Mesodermal cell (in vitro differentiated cells): Measurements from ENCODE around the gene AJAP1.
"Not testable (repeated sequence)": the region's sequence is repeated elsewhere in the genome, so short reads cannot be mapped to it uniquely, and the experiment has no call there.

Experiments used
- H3K27ac ChIP-seq: 2 replicates; pipeline ENCODE4 v1.7.0; 2013; ENCODE audit warnings: mild to moderate bottlenecking, low read depth, low read length, moderate library complexity; ENCODE audit not compliant: severe bottlenecking
- H3K36me3 ChIP-seq: 2 replicates; pipeline ENCODE4 v1.7.1; 2013; ENCODE audit warnings: mild to moderate bottlenecking, low read length, moderate library complexity; ENCODE audit not compliant: control insufficient read depth, insufficient read depth
- H3K4me1 ChIP-seq: one replicate; pipeline ENCODE4 v1.7.1; 2013; ENCODE audit warnings: mild to moderate bottlenecking, low read length; ENCODE audit not compliant: insufficient read depth, control insufficient read depth, poor library complexity, severe bottlenecking
- H3K4me3 ChIP-seq: 2 replicates; pipeline ENCODE4 v1.7.0; 2013; ENCODE audit warnings: low read length, control low read depth, mild to moderate bottlenecking; ENCODE audit not compliant: insufficient read depth, poor library complexity, severe bottlenecking; ENCODE audit errors: extremely low read depth
- H3K9me3 ChIP-seq: 2 replicates; pipeline ENCODE4 v1.7.1; 2013; ENCODE audit warnings: mild to moderate bottlenecking, low read length, moderate library complexity; ENCODE audit not compliant: control insufficient read depth
- WGBS, 2 experiments: methylation state at CpG; one replicate each; pipeline ENCODE4 v1.1.5; 2013; ENCODE audit warnings: missing lambda C conversion rate in 2 of 2; ENCODE audit not compliant: insufficient coverage in 2 of 2; 5-methylcytosine and 5-hydroxymethylcytosine counted together

The AJAP1 gene

DNA sequence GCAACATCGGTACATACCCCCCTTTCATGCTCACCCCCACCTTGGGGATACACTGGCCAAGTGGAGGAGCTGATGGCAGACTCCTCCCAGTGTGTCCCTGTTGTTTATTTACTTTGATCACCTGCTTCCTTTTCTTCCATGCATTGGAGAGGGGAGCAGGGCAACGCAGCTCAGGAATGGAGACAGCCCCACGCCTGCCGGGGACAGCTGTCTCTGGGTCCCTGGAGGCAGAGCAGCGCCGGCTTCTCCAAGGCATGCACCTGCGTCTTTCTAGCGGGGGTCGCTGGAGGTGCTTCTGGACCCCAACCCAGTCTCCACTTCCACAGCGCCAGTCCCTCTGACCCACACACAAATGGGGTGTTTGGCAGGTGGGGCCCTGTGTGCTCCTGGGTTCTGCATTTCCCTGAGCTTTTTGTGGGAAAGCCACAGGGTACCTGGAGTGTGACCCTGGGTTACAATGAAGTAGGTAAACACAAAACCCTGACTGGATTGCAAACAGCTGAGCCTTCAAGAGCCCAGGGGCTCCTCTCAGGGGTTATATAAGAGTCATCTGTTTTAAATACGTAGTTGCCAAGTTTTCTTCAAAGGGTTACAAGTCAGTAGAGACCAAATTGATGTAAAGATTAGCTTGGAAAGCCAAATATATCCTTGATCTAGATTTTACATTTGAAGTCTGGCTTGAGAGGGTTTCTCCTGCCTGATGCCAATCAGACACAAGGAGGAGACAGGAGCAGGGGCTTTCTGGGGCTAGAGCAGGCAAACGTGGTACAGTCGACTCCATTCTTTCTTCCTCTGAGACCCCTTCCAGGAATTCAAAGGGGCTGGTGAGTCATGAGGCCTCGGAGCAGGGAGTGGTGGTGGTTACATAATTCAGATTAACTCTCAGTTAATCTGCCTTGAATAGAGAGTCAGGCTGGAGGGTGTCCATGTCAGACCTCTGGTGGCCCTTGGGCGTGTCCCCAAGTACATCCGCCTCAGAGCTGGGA is 4.5 kb downstream of the AJAP1 start:
- Histone ChIP-seq H3K36me3 (no peaks in the 10 kb centered on the region), H3K4me1 (peaks cover 18% of the 10 kb centered on the region), H3K27ac (no peak overlapping the region), H3K4me3 (no peak overlapping the region), H3K9me3 (no peaks in the 10 kb centered on the region)
- 49% methylated on average over 11 to 12 of the region's 16 CpGs for WGBS, 2 experiments

DNA sequence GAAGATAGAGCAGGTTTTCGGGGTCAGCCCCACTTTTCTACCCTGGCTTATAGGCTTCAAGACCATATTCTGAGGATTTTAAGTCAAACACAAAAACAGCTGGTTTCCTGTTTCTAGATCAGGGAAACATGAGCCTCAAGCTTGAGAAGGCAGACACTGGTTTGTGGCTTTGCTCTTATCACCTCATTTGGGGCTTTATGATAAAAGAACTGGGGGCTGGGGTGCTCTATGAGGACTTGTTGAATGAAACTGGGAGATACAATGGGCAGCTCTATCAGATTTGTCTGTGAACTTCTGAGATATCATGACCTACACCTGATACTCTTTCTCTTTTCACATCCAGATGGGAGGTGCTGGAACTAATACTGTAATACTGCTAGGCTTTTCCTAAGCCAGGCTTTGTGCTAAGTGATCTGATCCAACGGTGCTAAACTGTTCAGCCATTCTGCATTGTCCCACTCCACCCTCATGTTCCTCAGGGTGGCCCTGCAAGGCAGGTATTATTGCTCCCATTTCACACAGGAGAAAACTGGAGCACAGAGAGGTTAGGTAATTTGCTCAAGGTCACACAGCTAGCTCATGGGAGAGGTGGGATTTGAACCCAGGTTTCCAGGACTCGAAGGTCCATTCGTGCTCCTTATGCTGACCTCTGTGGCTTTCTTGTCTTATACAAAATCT is 6.6 kb downstream of the AJAP1 start:
- Histone ChIP-seq H3K36me3 (no peaks in the 10 kb centered on the region), H3K4me3 (no peak overlapping the region), H3K4me1 (peaks cover 18% of the 10 kb centered on the region), H3K9me3 (no peaks in the 10 kb centered on the region), H3K27ac (no peak overlapping the region)
- WGBS, 2 experiments: 82 to 86% methylated on average over 4 of the region's 4 CpGs

DNA sequence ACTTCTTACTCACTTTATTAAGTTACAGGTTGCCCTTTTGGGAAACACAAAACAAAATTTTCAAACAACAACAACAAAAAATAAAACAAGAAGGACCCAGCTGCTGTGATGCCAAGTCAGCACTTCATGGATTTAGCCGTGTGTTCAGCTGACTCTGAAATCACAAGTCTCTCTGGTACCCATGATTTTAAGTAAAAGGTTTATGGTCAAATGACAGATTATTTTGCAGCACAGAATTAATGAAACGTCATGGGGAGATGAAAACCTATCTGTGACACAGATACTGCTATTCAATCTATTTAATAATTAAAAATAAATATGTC is 7.1 kb downstream of the AJAP1 start:
- Histone ChIP-seq H3K9me3 (no peaks in the 10 kb centered on the region), H3K4me1 (peaks cover 18% of the 10 kb centered on the region), H3K36me3 (no peaks in the 10 kb centered on the region), H3K4me3 (no peak overlapping the region), H3K27ac (no peak overlapping the region)
- WGBS, 2 experiments: 83 to 100% methylated on average over 1 of the region's 2 CpGs

DNA sequence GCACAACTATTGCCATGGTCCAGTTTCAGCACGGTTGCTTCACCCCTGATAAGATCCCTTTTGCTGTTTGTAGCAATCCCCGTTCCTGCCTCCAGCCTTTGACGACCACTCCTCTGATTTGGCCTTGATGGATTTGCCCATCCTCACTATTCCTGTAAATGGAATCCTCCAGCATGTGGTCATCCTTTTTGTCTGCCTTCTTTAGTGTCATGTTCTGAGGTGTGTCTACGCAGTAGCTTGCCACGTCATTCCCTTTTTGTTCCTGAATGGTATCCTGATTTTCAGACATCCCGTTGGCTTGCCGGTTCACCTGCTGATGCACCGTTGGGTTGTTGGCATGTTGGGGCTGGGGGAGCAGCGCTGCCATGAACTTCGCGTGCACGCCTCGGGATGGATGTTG is 7.8 kb downstream of the AJAP1 start:
- no peak overlapping the region for H3K4me3 ChIP-seq
- no peak overlapping the region for H3K27ac ChIP-seq
- whole genome bisulfite sequencing, 2 experiments: 92 to 94% methylated on average over 12 to 13 of the region's 13 CpGs
- no peaks in the 10 kb centered on the region for H3K9me3 ChIP-seq
- H3K36me3 ChIP-seq: no peaks in the 10 kb centered on the region
- peaks cover 12% of the 10 kb centered on the region for H3K4me1 ChIP-seq

DNA sequence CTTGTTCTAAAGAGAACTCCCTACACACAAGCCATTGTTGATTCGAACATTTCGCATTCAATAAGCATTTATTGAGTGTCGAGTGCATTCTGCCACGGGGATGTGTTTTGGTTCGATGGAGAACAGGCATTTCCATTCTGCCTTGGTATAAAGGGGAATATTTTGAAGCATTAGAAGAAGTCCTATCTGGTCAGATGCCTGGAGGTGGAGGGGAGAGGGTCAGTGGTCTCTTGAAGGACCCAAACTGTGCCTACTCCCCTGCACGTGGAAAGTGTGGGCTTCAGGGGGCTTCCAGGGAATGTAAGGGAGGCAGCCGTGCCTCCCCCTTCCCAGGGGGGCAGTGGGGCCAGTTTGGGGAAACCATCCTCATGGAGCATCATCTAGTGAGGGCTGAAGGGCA is 8.3 kb downstream of the AJAP1 start:
- H3K9me3 ChIP-seq: no peaks in the 10 kb centered on the region
- no peaks in the 10 kb centered on the region for H3K36me3 ChIP-seq
- WGBS, 2 experiments: 93 to 100% methylated on average over 2 to 6 of the region's 7 CpGs
- H3K4me3 ChIP-seq: no peak overlapping the region
- H3K4me1 ChIP-seq: peaks cover 10% of the 10 kb centered on the region
- H3K27ac ChIP-seq: no peak overlapping the region

DNA sequence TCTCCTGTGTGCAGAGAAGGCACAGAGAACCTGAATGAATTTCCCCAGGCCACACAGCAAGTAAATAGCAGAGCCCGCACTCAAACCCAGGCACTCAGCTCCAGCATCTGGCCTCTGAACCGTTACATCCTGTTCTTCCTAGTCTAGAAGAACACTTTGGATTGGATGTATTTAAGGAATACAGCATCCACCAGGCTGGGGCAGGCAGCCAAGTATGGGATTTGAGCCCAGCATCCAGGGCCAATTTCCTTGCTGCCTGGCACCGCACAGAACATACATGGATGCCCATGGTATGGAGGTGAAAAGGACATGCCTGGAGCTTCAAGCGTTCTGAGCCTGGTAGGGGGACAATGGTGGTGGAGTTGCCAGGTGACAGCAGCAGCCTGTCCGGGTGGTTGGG is 9.7 kb downstream of the AJAP1 start:
- no peaks in the 10 kb centered on the region for H3K36me3 ChIP-seq
- peaks cover 12% of the 10 kb centered on the region for H3K4me1 ChIP-seq
- 86 to 100% methylated on average over 1 to 4 of the region's 5 CpGs for WGBS, 2 experiments
- no peak overlapping the region for H3K4me3 ChIP-seq
- H3K27ac ChIP-seq: no peak overlapping the region
- H3K9me3 ChIP-seq: no peaks in the 10 kb centered on the region

DNA sequence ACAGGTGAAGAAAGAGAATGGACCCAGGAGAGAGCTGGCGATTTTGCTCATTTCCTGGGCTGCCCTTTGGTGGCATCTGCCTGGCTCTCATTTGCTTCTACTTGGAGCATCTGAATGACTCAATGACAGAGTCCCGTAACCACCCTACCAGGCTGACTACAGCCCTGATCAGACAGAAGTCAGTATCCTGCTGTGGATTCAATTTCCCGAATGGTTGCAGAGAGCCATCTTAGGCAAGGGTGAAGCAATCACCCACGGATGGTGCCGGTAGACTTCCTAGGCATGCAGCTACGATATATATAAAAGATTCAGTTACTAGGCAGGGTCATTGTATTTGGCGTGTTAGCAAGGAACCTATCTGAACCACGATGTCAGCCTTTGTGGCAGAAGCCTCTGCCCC is 10.2 kb downstream of the AJAP1 start:
- H3K36me3 ChIP-seq: no peaks in the 10 kb centered on the region
- peaks cover 12% of the 10 kb centered on the region for H3K4me1 ChIP-seq
- no peak overlapping the region for H3K4me3 ChIP-seq
- 70 to 91% methylated on average over 2 to 5 of the region's 8 CpGs for WGBS, 2 experiments
- H3K9me3 ChIP-seq: no peaks in the 10 kb centered on the region
- H3K27ac ChIP-seq: no peak overlapping the region

DNA sequence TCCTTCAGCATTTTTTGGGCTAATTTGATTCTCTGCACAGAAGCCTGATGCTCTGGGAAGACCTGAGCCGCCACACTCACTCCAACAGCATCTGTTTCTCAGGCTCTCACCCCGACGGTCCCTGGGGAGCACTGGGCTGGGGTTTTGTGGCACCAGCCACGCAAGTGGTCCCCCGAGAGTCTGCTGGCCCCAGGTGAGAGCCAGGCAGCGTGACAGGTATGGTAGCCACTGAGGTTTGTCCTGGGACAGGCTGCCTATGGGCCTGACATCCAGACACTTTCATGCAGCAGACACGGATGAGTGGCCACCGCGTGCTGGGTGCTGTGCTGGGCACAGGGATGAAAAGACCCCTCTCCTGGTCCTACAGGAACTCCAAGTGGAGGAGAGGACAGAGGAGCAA is 11.0 kb downstream of the AJAP1 start:
- 85% methylated on average over 4 to 9 of the region's 9 CpGs for WGBS, 2 experiments
- H3K27ac ChIP-seq: no peak overlapping the region
- no peak overlapping the region for H3K4me3 ChIP-seq
- H3K4me1 ChIP-seq: peaks cover 12% of the 10 kb centered on the region
- H3K36me3 ChIP-seq: no peaks in the 10 kb centered on the region
- no peaks in the 10 kb centered on the region for H3K9me3 ChIP-seq

DNA sequence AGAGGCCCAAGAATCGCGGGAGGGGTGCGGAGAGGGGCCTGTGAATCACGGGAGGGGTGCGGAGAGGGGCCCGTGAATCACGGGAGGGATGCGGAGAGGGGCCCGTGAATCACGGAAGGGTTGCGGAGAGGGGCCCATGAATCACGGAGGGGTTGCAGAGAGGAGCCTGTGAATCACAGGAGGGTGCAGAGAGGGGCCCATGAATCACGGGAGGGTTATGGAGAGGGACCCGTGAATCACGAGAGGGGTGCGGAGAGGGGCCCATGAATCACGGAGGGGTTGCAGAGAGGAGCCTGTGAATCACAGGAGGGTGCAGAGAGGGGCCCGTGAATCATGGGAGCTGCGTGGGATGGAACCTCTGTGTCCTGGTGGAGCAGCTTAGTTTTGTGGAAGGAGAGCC is 12.3 kb downstream of the AJAP1 start:
- H3K4me3 ChIP-seq, H3K4me1 ChIP-seq, H3K36me3 ChIP-seq, H3K9me3 ChIP-seq, H3K27ac ChIP-seq: not testable (repeated sequence)
- 92 to 93% methylated on average over 19 of the region's 19 CpGs for WGBS, 2 experiments

DNA sequence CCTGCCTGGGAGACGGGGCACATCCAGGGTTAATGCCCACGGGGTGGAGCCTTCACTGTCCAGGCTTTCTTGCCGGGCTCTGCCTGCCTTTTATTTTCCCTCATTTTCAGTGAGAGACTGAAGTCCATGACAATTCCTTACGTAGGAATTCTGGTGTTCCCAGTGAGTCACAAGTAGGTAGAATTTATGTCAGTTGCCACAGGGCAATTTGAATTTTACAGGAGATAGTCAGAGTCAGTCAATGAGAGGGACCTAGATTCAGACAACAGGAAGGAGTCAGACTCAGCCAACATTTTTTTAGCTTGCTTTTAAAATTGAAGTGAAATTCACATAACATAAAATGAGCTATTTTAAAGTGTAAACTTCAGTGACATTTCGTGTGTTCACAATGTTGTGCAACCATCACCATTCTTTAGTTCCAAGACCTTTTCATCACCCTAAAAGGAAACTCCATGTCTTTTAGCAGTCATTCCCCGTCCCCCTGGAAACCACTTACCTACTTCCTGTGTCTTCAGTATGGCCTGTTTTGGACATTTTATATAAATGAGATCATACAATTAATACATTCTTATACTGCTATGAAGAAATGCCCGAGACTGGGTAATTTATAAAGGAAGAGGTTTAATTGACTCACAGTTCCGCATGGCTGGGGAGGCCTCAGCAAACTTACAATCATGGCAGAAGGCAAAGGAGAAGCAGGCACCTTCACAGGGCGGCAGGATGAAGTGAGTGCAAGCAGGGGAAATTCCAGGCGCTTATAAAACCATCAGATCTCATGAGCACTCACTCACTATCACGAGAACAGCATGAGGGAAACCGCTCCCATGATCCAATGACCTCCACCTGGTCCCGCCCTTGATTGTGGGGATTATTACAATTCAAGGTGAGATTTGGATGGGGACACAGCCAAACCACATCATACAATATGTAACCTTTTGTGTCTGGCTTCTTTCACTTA is 14.6 kb downstream of the AJAP1 start:
- WGBS, 2 experiments: 53 to 62% methylated on average over 6 of the region's 13 CpGs
- Histone ChIP-seq H3K4me1 (peaks cover 15% of the 10 kb centered on the region), H3K9me3 (no peaks in the 10 kb centered on the region), H3K36me3 (no peaks in the 10 kb centered on the region), H3K27ac (no peak overlapping the region), H3K4me3 (no peak overlapping the region)
